K562 (cell line): Measurements from ENCODE around the gene PLPPR2.

Experiments
- HCFC1 ChIP-seq: IDR thresholded peaks from 2 replicates; pipeline ENCODE4 v1.6.1; 2012; ENCODE audit warnings: low read depth, low read length, improper control_type of control experiment
- HSF4 ChIP-seq: fragments of 250-450 bp; sonication (Bioruptor Pico); IDR thresholded peaks from 2 replicates; pipeline ENCODE4 v2.1.2; 2022; ENCODE audit warnings: mild to moderate bottlenecking, moderate library complexity, borderline replicate concordance
- KHSRP ChIP-seq: fragments of 450-650 bp; IDR thresholded peaks from 2 replicates; pipeline ENCODE4 v1.6.1; 2017
- MIER1 ChIP-seq: fragments of 450-650 bp; IDR thresholded peaks from 2 replicates; pipeline ENCODE4 v1.6.1; 2016; ENCODE audit warnings: antibody characterized with exemption, mild to moderate bottlenecking, low read depth
- POLR2AphosphoS5 ChIP-seq: IDR thresholded peaks from 2 replicates; pipeline ENCODE4 v1.6.1; 2011; ENCODE audit warnings: mild to moderate bottlenecking, low read depth, low read length, moderate library complexity; ENCODE audit not compliant: control insufficient read depth, insufficient read depth
- SMARCC2 ChIP-seq: fragments of 450-650 bp; IDR thresholded peaks from 2 replicates; pipeline ENCODE4 v1.6.1; 2017; ENCODE audit warnings: antibody characterized with exemption, moderate library complexity, mild to moderate bottlenecking, low read depth
- TF ChIP-seq, protein P1 (sequence below), 3 experiments: IDR thresholded peaks in 2 of 3; conservative IDR thresholded peaks in 1 of 3; 2 replicates each; pipeline ENCODE4 v1.5.1; 2011 to 2012; ENCODE audit warnings: low read length in 3 of 3, mild to moderate bottlenecking in 3 of 3, control low read depth in 2 of 3, improper control_type of control experiment in 1 of 3, inconsistent platforms in 1 of 3, low read depth in 1 of 3, mixed read lengths in 1 of 3, moderate library complexity in 1 of 3; ENCODE audit not compliant: insufficient read depth in 2 of 3
- TF ChIP-seq, protein P2 (sequence below): fragments of 250-450 bp; sonication (Bioruptor Pico); IDR thresholded peaks from 2 replicates; pipeline ENCODE4 v1.4.0; 2020; ENCODE audit warnings: mild to moderate bottlenecking

DNA sequence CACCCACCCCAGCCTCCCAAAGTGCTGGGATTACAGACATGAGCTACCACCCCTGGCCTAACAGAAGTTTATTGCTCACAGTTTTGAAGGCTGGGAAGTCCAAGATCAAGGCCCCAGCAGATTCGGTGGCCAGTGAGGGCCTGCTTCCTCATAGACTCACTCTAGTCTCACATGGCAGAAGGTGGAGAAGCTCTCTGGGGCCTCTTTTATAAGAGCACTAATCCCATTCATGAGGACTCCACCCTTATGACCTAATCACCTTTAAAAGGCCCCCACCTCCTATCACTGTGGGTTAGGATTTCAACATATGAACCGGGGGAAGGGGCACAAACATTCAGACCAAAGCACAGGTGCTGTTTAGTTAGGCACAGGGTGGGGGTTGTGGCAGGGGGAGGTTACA is 12.3 kb downstream of the PLPPR2 start:
- TF ChIP-seq, protein P1, sequence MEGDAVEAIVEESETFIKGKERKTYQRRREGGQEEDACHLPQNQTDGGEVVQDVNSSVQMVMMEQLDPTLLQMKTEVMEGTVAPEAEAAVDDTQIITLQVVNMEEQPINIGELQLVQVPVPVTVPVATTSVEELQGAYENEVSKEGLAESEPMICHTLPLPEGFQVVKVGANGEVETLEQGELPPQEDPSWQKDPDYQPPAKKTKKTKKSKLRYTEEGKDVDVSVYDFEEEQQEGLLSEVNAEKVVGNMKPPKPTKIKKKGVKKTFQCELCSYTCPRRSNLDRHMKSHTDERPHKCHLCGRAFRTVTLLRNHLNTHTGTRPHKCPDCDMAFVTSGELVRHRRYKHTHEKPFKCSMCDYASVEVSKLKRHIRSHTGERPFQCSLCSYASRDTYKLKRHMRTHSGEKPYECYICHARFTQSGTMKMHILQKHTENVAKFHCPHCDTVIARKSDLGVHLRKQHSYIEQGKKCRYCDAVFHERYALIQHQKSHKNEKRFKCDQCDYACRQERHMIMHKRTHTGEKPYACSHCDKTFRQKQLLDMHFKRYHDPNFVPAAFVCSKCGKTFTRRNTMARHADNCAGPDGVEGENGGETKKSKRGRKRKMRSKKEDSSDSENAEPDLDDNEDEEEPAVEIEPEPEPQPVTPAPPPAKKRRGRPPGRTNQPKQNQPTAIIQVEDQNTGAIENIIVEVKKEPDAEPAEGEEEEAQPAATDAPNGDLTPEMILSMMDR (IDR thresholded peaks at IDR 0.05 in 2 of 3, conservative IDR thresholded peaks at IDR 0.05 in 1 of 3; ENCODE audit: insufficient read depth in 2 of 3, low read depth in 1 of 3, low read length in 3 of 3): no peak
- TF ChIP-seq KHSRP: no peak
- no peak for TF ChIP-seq HSF4 (CRISPR knock-in tag)
- no peak for TF ChIP-seq SMARCC2
- no peak for TF ChIP-seq HCFC1
- TF ChIP-seq, protein P2, sequence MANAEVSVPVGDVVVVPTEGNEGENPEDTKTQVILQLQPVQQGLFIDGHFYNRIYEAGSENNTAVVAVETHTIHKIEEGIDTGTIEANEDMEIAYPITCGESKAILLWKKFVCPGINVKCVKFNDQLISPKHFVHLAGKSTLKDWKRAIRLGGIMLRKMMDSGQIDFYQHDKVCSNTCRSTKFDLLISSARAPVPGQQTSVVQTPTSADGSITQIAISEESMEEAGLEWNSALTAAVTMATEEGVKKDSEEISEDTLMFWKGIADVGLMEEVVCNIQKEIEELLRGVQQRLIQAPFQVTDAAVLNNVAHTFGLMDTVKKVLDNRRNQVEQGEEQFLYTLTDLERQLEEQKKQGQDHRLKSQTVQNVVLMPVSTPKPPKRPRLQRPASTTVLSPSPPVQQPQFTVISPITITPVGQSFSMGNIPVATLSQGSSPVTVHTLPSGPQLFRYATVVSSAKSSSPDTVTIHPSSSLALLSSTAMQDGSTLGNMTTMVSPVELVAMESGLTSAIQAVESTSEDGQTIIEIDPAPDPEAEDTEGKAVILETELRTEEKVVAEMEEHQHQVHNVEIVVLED: no peak
- TF ChIP-seq POLR2AphosphoS5: no peak
- no peak for TF ChIP-seq MIER1
